ENCODE data around the gene WBP1L. TPM values are rescaled to one million over a fixed set of nuclear protein-coding genes. Genes with fewer than 3 reads are reported as not detected.

Gene WBP1L
- total RNA-seq, 3 donors from 2014 or later (not counting 1 experiment from before 2014, with no cell fraction given), result 34.6 to 48.4 (median 47.9) TPM

- Histone ChIP-seq H3K9me3 (ENCODE audit: control insufficient read depth, insufficient read depth, low read length) (no peaks in the 10 kb centered on the region), H3K27me3 (ENCODE audit: control insufficient read depth, insufficient read depth, low read length) (no peaks in the 10 kb centered on the region), H3K36me3 (ENCODE audit: control insufficient read depth, insufficient read depth, low read length) (no peaks in the 10 kb centered on the region), H3K4me1 (ENCODE audit: control insufficient read depth, insufficient read depth, low read length) (peaks cover 15% of the 10 kb centered on the region), H3K4me3 (ENCODE audit: low read length) (no peak overlapping the region), H3K27ac (ENCODE audit: low read length) (peak overlapping the region; percentile 8)
- Mint-ChIP-seq H3K4me3 (no peak overlapping the region), H3K9me3 (no peaks in the 10 kb centered on the region), H3K27me3 (ENCODE audit: low read depth in 2 of 2) (no peaks in the 10 kb centered on the region), H3K4me1 (peaks cover 43 to 57% of the 10 kb centered on the region in 2 donors), H3K36me3 (no peaks in the 10 kb centered on the region), H3K27ac (peak overlapping the region; percentile 74 to 79)
- intact Hi-C loops (cut with micrococcal nuclease), result no loop called here
- ATAC-seq, result peak; percentile 67 to 90 (median 79)
- TF ChIP-seq CTCF (IDR thresholded peaks at IDR 0.05), result peak; percentile 30
- WGBS (ENCODE audit: insufficient coverage), result 78% methylated on average over 4 of the region's 4 CpGs
- peak in 1 of 2 donors; percentile 58 for DNase-seq
Observed at GRCh38 chr10:102752934-102753664, 9.4 kb downstream of the WBP1L start.

- Histone ChIP-seq H3K9me3 (ENCODE audit: control insufficient read depth, insufficient read depth, low read length) (no peaks in the 10 kb centered on the region), H3K27me3 (ENCODE audit: control insufficient read depth, insufficient read depth, low read length) (no peaks in the 10 kb centered on the region), H3K27ac (ENCODE audit: low read length) (no peak overlapping the region), H3K36me3 (ENCODE audit: control insufficient read depth, insufficient read depth, low read length) (no peaks in the 10 kb centered on the region), H3K4me1 (ENCODE audit: control insufficient read depth, insufficient read depth, low read length) (peaks cover 19% of the 10 kb centered on the region), H3K4me3 (ENCODE audit: low read length) (no peak overlapping the region)
- ATAC-seq, result no peak
- DNase-seq, result no peak
- 100% methylated on average over 1 of the region's 1 CpG for WGBS (ENCODE audit: insufficient coverage)
- intact Hi-C loops (cut with micrococcal nuclease), result no loop called here
- no peaks in the 10 kb centered on the region for H3K27me3 Mint-ChIP-seq (ENCODE audit: low read depth in 2 of 2)
- H3K27ac Mint-ChIP-seq, result peak overlapping the region; percentile 74 to 79
- peaks cover 43 to 57% of the 10 kb centered on the region in 2 donors for H3K4me1 Mint-ChIP-seq
- H3K9me3 Mint-ChIP-seq, result no peaks in the 10 kb centered on the region
- no peak for TF ChIP-seq CTCF (IDR thresholded peaks at IDR 0.05)
- H3K4me3 Mint-ChIP-seq, result no peak overlapping the region
- no peaks in the 10 kb centered on the region for H3K36me3 Mint-ChIP-seq
Observed at GRCh38 chr10:102753718-102754117, 10.0 kb downstream of the WBP1L start.

GRCh38 chr10:102757323-102757722 lies 13.6 kb downstream of the WBP1L start:
- Histone ChIP-seq H3K27ac (ENCODE audit: low read length) (no peak overlapping the region), H3K4me1 (ENCODE audit: control insufficient read depth, insufficient read depth, low read length) (peaks cover 16% of the 10 kb centered on the region), H3K27me3 (ENCODE audit: control insufficient read depth, insufficient read depth, low read length) (no peaks in the 10 kb centered on the region), H3K36me3 (ENCODE audit: control insufficient read depth, insufficient read depth, low read length) (no peaks in the 10 kb centered on the region), H3K9me3 (ENCODE audit: control insufficient read depth, insufficient read depth, low read length) (no peaks in the 10 kb centered on the region), H3K4me3 (ENCODE audit: low read length) (no peak overlapping the region)
- WGBS (ENCODE audit: insufficient coverage), result 74% methylated on average over 6 of the region's 6 CpGs
- peak overlapping the region; percentile 43 to 74 for H3K27ac Mint-ChIP-seq
- DNase-seq, result no peak
- ATAC-seq, result no peak
- no peaks in the 10 kb centered on the region for H3K27me3 Mint-ChIP-seq (ENCODE audit: low read depth in 2 of 2)
- no peaks in the 10 kb centered on the region for H3K36me3 Mint-ChIP-seq
- H3K4me3 Mint-ChIP-seq, result no peak overlapping the region
- TF ChIP-seq CTCF (IDR thresholded peaks at IDR 0.05), result no peak
- H3K9me3 Mint-ChIP-seq, result peaks cover 0 to 3% of the 10 kb centered on the region in 2 donors
- intact Hi-C loops (cut with micrococcal nuclease), result no loop called here
- peaks cover 48 to 50% of the 10 kb centered on the region in 2 donors for H3K4me1 Mint-ChIP-seq

Data from natural killer cell (primary cell).